GM21723 (cell line): ENCODE data around the gene KREMEN2.
"Not testable (repeated sequence)": the region's sequence is repeated elsewhere in the genome, so short reads cannot be mapped to it uniquely, and the experiment has no call there.

ENCODE experiments used
- ATAC-seq: cut with Tn5 transposase; IDR thresholded peaks from one replicate; pipeline ENCODE4 v1.9.1; 2021; ENCODE audit warnings: mild to moderate bottlenecking, moderate library complexity; ENCODE audit not compliant: unreplicated experiment

The KREMEN2 gene, protein sequence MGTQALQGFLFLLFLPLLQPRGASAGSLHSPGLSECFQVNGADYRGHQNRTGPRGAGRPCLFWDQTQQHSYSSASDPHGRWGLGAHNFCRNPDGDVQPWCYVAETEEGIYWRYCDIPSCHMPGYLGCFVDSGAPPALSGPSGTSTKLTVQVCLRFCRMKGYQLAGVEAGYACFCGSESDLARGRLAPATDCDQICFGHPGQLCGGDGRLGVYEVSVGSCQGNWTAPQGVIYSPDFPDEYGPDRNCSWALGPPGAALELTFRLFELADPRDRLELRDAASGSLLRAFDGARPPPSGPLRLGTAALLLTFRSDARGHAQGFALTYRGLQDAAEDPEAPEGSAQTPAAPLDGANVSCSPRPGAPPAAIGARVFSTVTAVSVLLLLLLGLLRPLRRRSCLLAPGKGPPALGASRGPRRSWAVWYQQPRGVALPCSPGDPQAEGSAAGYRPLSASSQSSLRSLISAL

DNA sequence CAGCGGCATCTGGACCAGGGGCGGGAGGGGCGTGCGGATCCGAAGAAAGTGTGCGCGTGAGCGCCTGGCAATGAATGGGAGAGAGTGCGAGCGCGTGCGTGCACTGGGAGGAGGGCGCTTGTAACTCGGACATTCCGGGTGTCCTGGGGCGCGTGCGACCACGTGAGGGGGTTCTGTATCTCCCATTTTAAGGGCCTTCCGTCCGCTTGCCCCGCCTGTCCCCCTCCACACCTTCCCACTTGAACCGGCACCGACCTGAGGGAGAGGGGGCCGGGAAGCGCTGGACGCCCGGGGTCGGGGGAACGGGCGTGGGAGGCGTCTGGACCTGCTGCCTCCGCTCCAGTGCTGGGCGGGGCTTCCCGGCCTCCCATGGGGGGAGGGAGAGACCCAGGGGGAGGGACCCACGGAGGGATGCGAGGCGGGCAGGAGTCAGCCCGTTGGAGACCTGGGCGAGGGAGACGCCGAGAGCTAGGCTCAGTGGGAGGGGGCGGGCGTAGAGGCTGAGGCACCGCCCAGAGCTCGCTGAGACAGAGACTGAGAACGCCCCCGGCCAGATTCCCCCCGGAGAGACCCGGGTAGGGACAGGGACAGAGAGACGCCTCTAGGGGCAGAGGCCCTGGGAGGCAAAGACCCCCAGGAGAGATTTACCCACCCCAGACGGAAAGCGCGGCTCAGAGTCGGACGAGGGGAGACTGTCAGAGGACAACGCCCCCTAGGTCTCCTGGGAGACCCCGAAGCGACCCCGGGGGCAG, at the start of gene KREMEN2:
TSS of gene KREMEN2 (plus strand) at position 553 of the 752 bp plus-strand sequence. CDS start 246 bp downstream, outside the sequence.
- ATAC-seq, result no peak

DNA sequence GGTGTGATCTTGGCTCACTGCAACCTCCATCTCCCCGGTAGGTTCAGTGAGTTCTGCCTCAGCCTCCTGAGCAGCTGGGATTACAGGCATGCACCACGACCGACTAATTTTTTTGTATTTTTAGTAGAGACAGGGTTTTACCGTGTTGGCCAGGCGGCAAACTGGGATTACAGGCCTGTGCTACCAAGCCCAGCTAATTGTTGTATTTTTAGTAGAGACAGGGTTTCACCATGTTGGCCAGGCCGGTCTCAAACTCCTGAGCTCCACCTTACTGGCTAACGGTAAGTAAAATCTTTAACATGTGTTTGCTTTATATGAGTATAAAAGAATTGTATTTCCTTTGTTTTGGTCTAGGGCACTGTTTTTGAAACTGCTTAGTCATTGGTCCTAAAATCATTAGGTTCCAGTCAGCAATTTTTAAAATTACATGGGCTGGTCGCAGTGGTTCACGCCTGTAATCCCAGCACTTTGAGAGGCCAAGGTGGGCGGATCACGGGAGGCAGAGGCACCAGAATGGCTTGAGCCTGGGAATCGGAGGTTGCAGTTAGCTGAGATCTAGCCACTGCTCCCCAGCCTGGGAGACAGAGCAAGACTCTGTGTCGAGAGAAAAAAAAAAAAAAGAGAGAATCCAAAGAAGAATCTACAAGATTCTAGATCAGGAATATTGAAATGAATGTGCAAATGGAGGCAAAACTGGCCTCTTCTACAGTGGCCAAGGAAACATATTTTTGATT, 48.7 kb upstream of the KREMEN2 start:
- ATAC-seq, result no peak

DNA sequence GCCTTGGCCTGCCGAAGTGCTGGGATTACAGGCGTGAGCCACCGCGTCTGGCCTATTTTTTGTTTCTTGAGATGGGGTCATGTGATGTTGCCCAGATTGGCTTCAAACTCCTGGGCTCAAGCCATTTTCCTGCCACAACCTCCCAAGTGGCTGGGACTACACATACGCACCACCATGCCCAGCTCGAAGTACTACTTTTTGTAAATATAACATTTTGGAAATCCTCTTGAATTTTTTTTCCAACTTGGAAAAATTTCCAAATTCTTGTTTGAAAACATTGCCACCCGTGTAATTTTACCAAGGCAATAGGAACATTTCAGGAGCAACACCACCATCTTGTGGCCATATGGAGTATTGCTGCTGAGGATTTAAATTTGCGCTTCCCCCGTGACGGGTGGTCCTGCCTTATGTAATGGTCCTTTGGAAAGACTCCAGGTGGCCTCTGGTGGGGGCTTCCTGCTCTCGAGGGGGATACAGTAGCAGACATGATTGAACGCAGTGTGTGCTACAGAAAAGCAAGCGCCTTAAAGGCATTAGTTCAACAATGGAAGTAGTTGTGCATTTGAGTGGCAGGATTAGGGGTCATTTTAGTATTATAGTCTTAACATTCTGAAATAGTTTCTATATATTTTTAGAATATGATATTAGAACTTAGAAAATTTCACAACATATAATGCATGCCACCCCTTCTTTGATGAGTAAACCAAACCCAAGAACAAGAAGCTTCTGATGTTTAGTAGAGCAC, 44.4 kb upstream of the KREMEN2 start:
- ATAC-seq, result no peak

DNA sequence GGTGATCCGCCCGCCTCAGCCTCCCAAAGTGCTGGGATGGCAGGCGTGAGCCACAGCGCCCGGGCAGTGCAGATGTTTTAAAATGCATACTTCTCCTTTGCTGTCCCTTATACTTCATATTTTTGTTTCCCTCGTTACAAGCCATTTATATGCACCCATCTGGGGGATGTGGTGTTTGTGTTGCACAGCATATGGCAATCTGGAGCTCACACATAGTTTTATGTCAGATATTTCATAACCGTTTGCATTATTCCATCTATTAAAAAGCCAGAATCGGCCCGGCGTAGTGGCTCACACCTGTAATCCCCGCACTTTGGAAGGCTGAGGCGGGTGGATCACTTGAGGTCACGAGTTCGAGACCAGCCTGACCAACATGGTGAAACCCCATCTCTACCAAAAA, 40.6 kb upstream of the KREMEN2 start:
- ATAC-seq, result no peak

DNA sequence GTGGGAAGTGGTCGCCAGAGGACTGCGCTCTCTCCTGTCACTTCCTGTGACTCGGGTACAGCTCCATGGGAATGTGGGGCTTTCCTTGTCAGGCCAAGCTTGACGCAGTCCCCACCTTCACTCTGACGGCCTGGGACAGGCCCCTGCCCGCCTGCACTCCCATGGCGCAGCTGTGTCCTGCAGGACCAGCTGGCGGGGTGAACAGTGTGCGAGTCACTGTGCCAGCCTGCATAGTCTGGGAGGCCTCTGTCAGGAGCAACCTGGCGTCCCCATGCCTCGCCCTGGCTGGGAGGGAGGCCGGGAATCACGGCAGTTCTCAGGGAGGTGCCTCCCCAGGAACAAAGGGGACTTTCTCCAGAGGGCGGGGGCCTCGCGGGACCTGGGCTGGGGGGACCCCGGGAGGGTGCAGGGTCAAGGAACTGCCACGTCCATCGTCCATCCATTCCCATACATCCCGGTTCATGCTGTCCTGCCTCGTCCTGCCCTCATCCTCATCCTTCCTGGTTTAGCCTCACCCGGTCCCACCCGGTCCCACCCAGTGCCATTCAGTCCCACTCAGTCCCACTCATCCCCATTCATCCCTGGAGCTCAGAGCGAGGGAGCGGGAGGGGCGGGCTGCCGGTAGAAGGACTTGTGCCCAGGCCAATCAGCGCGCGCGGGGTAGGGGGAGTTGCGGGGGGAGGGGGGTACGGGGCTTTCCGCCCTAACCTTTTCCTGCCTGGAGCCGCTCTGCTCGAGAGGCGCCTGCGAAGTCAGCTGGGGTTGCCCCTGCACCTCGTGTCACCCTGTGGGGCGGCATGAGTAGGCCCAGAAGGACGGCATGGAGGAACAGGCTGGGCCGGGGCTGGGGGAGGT, 38.9 kb upstream of the KREMEN2 start:
- no peak for ATAC-seq

DNA sequence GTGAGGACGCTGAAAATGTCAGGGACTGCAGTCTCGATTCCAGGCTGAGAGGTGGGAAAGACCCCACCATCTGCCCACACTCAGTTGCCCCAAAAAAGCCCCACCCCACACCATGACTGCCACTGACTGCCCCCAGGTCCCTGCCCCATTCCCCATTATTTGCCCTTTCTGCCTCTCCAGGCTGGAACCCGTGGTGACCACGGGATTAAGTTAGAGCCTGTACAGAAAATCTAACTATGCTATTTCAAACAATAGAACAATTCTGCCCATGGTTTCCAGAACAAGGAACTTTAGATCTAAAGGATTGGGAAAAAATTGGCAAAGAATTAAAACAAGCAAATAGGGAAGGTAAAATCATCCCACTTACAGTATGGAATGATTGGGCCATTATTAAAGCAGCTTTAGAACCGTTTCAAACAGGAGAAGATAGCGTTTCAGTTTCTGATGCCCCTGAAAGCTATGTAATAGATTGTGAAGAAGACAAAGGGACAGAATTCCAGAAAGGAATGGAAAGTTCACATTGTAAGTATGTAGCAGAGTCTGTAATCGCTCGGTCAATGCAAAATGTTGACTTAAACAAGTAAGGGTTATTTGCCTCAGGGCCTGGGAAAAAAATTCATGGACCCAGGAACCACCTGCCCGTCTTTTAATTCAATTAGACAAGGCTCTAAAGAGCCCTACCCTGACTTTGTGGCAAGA, 38.0 kb upstream of the KREMEN2 start:
- no peak for ATAC-seq

DNA sequence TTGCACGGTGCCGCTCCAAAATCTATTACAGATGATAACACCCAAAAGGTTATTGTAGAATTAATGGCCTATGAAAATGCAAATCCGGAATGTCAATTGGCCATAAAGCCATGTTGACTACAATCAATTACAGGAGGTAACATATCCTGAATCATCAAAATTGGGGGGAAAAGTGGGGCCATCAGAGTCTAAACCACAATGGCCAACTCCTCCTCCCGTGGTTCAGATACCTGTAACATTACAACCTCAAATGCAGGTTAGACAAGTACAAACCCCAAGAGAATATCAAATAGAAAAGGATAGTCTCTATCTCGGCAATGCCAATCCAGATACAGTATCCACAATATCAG, 37.5 kb upstream of the KREMEN2 start:
- ATAC-seq, result no peak

DNA sequence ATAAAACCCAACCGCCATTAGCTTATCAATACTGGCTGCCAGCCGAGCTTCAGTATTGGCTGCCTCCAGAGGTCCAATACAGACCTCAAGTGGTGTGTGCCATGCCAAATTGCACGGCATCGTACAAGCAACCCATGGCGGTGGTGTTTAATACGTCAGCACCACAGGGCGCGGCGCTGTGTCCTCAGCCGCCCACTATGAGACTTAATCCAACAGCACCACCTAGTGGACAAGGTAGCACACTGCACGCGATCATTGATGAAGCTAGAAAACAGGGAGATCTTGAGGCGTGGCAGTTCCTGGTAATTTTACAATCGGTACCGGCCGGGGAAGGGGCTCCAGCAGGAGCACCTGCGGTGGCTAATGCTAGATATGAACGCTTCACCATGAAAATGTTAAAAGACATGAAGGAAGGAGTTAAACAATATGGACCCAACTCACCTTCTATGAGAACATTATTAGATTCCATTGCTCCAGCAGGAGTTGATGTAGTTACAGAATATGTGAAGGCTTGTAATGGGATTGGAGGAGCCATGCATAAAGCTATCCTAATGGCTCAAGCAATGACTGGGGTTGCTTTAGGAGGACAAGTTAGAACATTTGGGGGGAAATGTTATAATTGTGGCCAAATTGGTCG, 36.9 kb upstream of the KREMEN2 start:
- ATAC-seq, result peak; percentile 72

DNA sequence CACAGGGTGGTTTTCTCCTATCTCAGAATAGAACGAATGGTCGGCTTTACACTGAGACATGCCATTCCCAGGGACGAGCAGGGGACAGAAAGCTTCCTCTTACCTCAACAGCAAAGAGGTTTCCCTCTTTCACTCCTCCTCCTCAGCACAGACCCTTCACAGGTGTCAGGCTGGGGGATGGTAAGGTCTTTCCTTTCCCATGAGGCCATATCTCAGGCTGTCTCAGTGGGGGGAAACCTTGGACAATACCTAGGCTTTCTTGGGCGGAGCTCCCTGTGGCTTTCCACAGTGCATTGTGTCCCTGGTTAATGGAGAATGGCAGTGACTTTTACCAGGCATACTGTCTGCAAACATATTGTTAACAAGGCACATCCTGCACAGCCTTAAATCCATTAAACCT, 35.9 kb upstream of the KREMEN2 start:
- ATAC-seq, result not testable (repeated sequence)

DNA sequence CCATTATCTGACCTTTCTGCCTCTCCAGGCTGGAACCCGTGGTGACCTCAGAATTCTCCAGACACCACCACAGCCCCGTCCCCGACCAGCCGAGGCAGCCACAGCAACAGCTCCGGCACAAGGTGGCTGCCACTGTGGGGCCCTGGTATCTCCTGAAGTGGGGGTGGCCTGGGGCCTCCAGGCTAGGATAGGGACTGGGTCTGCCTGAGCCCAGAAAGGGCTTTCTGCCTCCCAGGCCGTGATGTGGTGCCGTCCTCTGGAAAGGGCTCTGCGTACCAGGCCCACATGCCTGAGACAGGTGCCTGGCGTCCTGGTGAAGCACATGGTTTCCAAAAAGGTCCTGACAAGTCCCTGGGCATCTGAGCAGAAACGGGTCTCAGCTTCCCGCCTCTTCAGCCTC, 35.3 kb upstream of the KREMEN2 start:
- ATAC-seq, result no peak

DNA sequence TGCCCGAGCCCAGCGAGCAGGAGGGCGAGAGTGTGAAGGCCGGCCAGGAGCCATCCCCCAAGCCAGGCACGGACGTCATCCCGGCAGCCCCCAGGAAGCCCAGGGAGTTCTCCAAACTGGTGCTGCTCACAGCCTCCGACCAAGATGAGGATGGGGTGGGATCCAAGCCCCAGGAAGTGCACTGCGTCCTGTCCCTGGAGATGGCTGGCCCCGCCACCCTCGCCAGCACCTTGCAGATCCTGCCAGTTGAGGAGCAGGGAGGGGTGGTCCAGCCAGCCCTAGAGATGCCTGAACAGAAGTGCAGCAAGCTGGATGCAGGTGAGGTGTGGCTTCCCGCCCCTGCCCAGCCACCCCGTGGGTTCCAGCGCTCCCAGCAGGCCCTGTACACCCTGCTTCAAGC, 34.4 kb upstream of the KREMEN2 start:
- ATAC-seq, result no peak

DNA sequence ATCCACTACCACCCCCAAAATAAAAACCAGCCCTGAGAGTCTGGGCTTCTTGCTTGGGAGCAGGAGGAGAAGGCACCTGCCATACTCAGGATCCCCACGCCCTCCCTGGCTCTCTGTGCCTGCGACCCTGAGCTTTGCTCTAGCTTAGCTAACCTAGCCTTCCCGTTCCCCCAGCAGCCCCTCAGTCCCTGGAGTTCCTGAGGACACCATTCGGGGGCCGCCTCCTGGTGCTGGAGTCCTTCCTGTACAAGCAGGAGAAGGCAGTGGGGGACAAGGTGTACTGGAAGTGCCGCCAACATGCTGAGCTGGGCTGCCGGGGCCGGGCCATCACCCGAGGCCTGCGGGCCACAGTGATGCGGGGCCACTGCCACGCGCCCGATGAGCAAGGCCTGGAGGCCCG, 33.8 kb upstream of the KREMEN2 start:
- no peak for ATAC-seq

DNA sequence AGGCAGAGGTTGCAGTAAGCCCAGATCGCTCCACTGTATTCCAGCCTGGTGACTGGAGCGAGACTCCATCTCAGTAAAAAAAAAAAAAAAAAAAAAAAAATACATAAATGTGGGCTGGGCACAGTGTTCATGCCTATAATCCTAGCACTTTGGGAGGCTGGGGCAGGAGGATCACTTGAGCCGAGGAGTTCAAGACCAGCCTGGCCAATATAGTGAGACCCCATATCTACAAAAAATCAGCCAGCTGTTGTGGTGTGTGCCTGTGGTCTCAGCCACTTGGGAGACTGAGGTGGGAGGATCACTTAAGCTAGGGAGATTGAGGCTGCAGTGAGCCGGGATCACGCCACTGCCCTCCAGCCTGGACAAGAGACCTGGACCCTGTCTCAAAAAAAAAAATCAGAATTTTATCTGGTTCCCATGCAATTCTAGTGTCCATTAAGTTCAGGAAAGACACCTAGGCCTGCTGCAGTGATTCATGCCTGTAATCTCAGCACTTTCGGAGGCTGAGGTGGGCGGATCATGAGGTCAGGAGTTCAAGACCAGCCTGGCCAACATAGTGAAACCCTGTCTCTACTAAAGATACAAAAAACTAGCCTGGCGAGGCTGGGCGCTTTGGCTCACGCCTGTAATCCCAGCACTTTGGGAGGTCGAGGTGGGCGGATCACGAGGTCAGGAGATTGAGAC, 32.7 kb upstream of the KREMEN2 start:
- not testable (repeated sequence) for ATAC-seq

DNA sequence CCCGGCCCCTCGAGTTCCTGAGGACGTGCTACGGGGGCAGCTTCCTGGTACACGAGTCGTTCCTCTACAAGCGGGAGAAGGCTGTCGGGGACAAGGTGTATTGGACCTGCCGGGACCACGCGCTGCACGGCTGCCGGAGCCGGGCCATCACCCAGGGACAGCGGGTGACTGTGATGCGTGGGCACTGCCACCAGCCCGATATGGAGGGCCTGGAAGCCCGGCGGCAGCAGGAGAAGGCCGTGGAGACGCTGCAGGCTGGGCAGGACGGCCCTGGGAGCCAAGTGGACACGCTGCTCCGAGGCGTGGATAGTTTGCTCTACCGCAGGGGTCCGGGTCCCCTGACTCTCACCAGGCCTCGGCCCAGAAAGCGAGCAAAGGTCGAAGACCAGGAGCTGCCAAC, 30.9 kb upstream of the KREMEN2 start:
- no peak for ATAC-seq

DNA sequence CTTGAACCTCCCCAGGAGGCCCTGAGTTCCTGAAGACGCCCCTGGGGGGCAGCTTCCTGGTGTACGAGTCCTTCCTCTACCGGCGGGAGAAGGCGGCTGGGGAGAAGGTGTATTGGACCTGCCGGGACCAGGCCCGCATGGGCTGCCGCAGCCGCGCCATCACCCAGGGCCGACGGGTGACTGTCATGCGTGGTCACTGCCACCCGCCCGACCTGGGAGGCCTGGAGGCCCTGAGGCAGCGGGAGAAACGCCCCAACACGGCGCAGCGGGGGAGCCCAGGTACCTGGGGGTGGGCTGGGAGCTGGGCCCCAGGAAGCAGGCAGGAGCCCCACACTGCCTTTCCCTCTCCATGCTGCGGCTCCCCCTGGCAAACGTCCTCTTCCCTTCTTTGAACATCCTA, 30.4 kb upstream of the KREMEN2 start:
- no peak for ATAC-seq

DNA sequence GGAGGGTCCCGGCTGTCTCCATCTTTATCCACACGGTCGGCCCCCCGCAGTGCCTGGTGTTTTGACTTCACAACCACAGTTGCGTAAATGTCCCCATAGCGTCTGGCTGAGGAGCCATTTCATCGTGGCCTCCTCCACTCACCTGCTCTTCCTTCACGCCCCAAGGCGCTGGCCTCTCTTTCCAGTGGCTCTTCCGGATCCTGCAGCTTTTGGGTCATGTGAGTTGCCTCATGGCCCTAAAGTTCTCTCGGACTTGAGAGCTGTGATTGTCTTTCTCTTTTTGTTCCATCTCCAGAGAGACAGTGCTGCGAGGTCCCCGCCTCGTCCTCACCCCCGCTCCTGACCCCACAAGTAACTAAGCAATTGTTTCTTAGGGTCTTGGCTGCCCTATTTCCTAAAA, 29.6 kb upstream of the KREMEN2 start:
- no peak for ATAC-seq

DNA sequence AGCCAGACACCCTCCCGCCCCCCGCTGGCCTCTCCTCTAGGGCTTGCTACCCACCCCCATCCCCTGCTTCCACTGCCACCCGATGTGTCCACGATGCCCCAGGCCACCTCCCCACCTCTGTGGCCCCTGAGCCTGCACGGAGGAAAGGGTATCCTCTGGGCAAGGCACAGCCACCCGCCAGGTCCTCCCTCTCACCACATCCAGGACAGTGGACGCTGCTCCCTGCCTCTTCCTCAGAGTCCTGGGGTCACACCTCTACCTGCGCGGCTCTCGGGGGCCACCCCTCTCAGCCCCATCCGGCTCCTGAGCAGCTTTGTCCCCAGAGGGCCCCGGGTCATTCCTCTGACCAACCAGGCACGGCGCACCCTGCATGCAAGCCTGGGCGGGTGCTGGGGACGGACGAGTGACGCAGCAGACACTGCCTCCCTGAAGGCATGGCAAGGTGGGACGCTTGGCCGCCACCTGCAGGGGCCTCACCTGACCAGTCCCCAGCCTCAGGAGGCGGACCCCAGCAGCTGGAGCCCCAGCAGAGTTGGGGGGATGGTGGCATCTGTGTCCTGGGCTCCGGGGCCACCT, 27.6 kb upstream of the KREMEN2 start:
- ATAC-seq, result no peak

DNA sequence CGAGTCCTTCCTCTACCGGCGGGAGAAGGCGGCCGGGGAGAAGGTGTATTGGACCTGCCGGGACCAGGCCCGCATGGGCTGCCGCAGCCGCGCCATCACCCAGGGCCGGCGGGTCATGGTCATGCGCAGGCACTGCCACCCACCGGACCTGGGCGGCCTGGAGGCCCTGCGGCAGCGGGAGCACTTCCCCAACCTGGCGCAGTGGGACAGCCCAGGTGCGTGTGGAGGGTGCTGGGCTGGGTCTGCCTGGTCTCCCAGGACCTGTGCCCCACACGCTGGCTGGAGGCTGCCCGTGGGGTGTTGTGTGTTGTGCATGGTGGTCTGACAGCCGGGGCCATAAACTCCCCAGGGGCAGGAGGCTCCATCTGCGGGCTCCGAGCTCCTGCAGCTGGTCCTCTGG, 26.9 kb upstream of the KREMEN2 start:
- no peak for ATAC-seq
